Measurements from ENCODE around the gene YWHAH. TPM values are rescaled to one million over a fixed set of nuclear protein-coding genes. Genes with fewer than 3 reads are reported as not detected.

Gene YWHAH
- total and polyA plus RNA-seq, 5 experiments from 2014 or later: 25.1 to 44.4 (median 30.9) TPM

- Mint-ChIP-seq H3K4me3 (no peak overlapping the region), H3K36me3 (peaks cover 0 to 48% (median 4%) of the 10 kb centered on the region in 3 donors), H3K4me1 (no peaks in the 10 kb centered on the region), H3K27ac (no peak overlapping the region), H3K27me3 (no peaks in the 10 kb centered on the region), H3K9me3 (no peaks in the 10 kb centered on the region)
- POLR2A ChIA-PET: no interaction called here
- DNase-seq (no peak), ATAC-seq (no peak)
Observed at GRCh38 chr22:31909977-31910376, 34.4 kb upstream of the YWHAH start.

GRCh38 chr22:31911565-31912406 lies 32.5 kb upstream of the YWHAH start:
- H3K27me3 Mint-ChIP-seq: no peaks in the 10 kb centered on the region
- peak overlapping the region in 1 of 10 donors; percentile 14 for H3K27ac Mint-ChIP-seq
- POLR2A ChIA-PET: no interaction called here
- H3K4me1 Mint-ChIP-seq: peaks cover 0 to 4% (median under 1%) of the 10 kb centered on the region in 4 donors
- ATAC-seq (no peak), DNase-seq (no peak)
- H3K9me3 Mint-ChIP-seq: no peaks in the 10 kb centered on the region
- peaks cover 0 to 33% (median 4%) of the 10 kb centered on the region in 3 donors for H3K36me3 Mint-ChIP-seq
- H3K4me3 Mint-ChIP-seq: no peak overlapping the region

- no peaks in the 10 kb centered on the region for H3K27me3 Mint-ChIP-seq
- no peak overlapping the region for H3K4me3 Mint-ChIP-seq
- H3K36me3 Mint-ChIP-seq: peaks cover 0 to 27% (median 4%) of the 10 kb centered on the region in 3 donors
- H3K27ac Mint-ChIP-seq: no peak overlapping the region
- DNase-seq (no peak), ATAC-seq (no peak)
- peaks cover 0 to 10% (median under 1%) of the 10 kb centered on the region in 4 donors for H3K4me1 Mint-ChIP-seq
- POLR2A ChIA-PET: no interaction called here
- H3K9me3 Mint-ChIP-seq: no peaks in the 10 kb centered on the region
Observed at GRCh38 chr22:31912407-31912743, 32.0 kb upstream of the YWHAH start.

GRCh38 chr22:31915586-31915985 lies 28.7 kb upstream of the YWHAH start:
- no peaks in the 10 kb centered on the region for H3K27me3 Mint-ChIP-seq
- ATAC-seq: no peak
- no peak for DNase-seq
- POLR2A ChIA-PET: no interaction called here
- no peak overlapping the region for H3K4me3 Mint-ChIP-seq
- H3K27ac Mint-ChIP-seq: no peak overlapping the region
- peaks cover 0 to 6% (median 0%) of the 10 kb centered on the region in 3 donors for H3K36me3 Mint-ChIP-seq
- H3K9me3 Mint-ChIP-seq: no peaks in the 10 kb centered on the region
- peaks cover 0 to 16% (median 2%) of the 10 kb centered on the region in 4 donors for H3K4me1 Mint-ChIP-seq

- peaks cover 0 to 21% (median 2%) of the 10 kb centered on the region in 4 donors for H3K4me1 Mint-ChIP-seq
- peak overlapping the region in 2 of 10 donors; percentile 2 to 7 for H3K4me3 Mint-ChIP-seq
- no peaks in the 10 kb centered on the region for H3K36me3 Mint-ChIP-seq
- H3K9me3 Mint-ChIP-seq: no peaks in the 10 kb centered on the region
- H3K27me3 Mint-ChIP-seq: no peaks in the 10 kb centered on the region
- DNase-seq (peak in 1 of 10 donors; percentile 8), ATAC-seq (no peak)
- peak overlapping the region in 1 of 10 donors; percentile 74 for H3K27ac Mint-ChIP-seq
- POLR2A ChIA-PET: no interaction called here
Observed at GRCh38 chr22:31917227-31917921, 27.0 kb upstream of the YWHAH start.

GRCh38 chr22:31919730-31920129 lies 24.6 kb upstream of the YWHAH start:
- no peaks in the 10 kb centered on the region for H3K36me3 Mint-ChIP-seq
- H3K4me3 Mint-ChIP-seq: no peak overlapping the region
- DNase-seq: no peak
- no peak for ATAC-seq
- H3K27me3 Mint-ChIP-seq: peaks cover 0 to 8% (median 2%) of the 10 kb centered on the region in 5 donors
- POLR2A ChIA-PET: no interaction called here
- H3K27ac Mint-ChIP-seq: no peak overlapping the region
- peaks cover 0 to 32% (median 6%) of the 10 kb centered on the region in 4 donors for H3K4me1 Mint-ChIP-seq
- H3K9me3 Mint-ChIP-seq: no peaks in the 10 kb centered on the region

GRCh38 chr22:31920306-31920705 lies 24.0 kb upstream of the YWHAH start:
- Mint-ChIP-seq H3K4me1 (peaks cover 0 to 32% (median 8%) of the 10 kb centered on the region in 4 donors), H3K4me3 (no peak overlapping the region), H3K9me3 (no peaks in the 10 kb centered on the region), H3K27ac (no peak overlapping the region), H3K36me3 (no peaks in the 10 kb centered on the region), H3K27me3 (peaks cover 5 to 14% (median 8%) of the 10 kb centered on the region in 5 donors)
- no peak for ATAC-seq
- POLR2A ChIA-PET: no interaction called here
- DNase-seq: no peak

- H3K27me3 Mint-ChIP-seq: peaks cover 9 to 20% (median 13%) of the 10 kb centered on the region in 5 donors
- no peaks in the 10 kb centered on the region for H3K9me3 Mint-ChIP-seq
- peaks cover 0 to 32% (median 8%) of the 10 kb centered on the region in 4 donors for H3K4me1 Mint-ChIP-seq
- H3K27ac Mint-ChIP-seq: peak overlapping the region in 1 of 10 donors; percentile 33
- DNase-seq (no peak), ATAC-seq (no peak)
- H3K4me3 Mint-ChIP-seq: no peak overlapping the region
- POLR2A ChIA-PET: no interaction called here
- no peaks in the 10 kb centered on the region for H3K36me3 Mint-ChIP-seq
Observed at GRCh38 chr22:31921106-31921505, 23.2 kb upstream of the YWHAH start.

- DNase-seq: no peak
- ATAC-seq: no peak
- Mint-ChIP-seq H3K9me3 (no peaks in the 10 kb centered on the region), H3K4me3 (no peak overlapping the region), H3K4me1 (peaks cover 0 to 20% (median 7%) of the 10 kb centered on the region in 4 donors), H3K36me3 (no peaks in the 10 kb centered on the region), H3K27ac (no peak overlapping the region), H3K27me3 (peaks cover 12 to 27% (median 17%) of the 10 kb centered on the region in 5 donors)
- POLR2A ChIA-PET: no interaction called here
Observed at GRCh38 chr22:31922534-31922933, 21.8 kb upstream of the YWHAH start.

GRCh38 chr22:31923136-31923535 lies 21.2 kb upstream of the YWHAH start:
- H3K27me3 Mint-ChIP-seq: peaks cover 13 to 29% (median 17%) of the 10 kb centered on the region in 5 donors
- no peak overlapping the region for H3K27ac Mint-ChIP-seq
- H3K9me3 Mint-ChIP-seq: no peaks in the 10 kb centered on the region
- POLR2A ChIA-PET: no interaction called here
- DNase-seq (no peak), ATAC-seq (no peak)
- H3K4me1 Mint-ChIP-seq: peaks cover 0 to 18% (median 7%) of the 10 kb centered on the region in 4 donors
- H3K36me3 Mint-ChIP-seq: no peaks in the 10 kb centered on the region
- no peak overlapping the region for H3K4me3 Mint-ChIP-seq

- H3K9me3 Mint-ChIP-seq: no peaks in the 10 kb centered on the region
- H3K4me1 Mint-ChIP-seq: peaks cover 0 to 15% (median 7%) of the 10 kb centered on the region in 4 donors
- no peak overlapping the region for H3K27ac Mint-ChIP-seq
- ATAC-seq (no peak), DNase-seq (no peak)
- H3K36me3 Mint-ChIP-seq: no peaks in the 10 kb centered on the region
- POLR2A ChIA-PET: no interaction called here
- H3K4me3 Mint-ChIP-seq: no peak overlapping the region
- peaks cover 13 to 30% (median 17%) of the 10 kb centered on the region in 5 donors for H3K27me3 Mint-ChIP-seq
Observed at GRCh38 chr22:31923747-31924146, 20.6 kb upstream of the YWHAH start.

- H3K4me3 Mint-ChIP-seq: no peak overlapping the region
- no peak overlapping the region for H3K27ac Mint-ChIP-seq
- POLR2A ChIA-PET: no interaction called here
- peaks cover 0 to 15% (median 7%) of the 10 kb centered on the region in 4 donors for H3K4me1 Mint-ChIP-seq
- no peaks in the 10 kb centered on the region for H3K9me3 Mint-ChIP-seq
- ATAC-seq (no peak), DNase-seq (no peak)
- no peaks in the 10 kb centered on the region for H3K36me3 Mint-ChIP-seq
- peaks cover 13 to 35% (median 17%) of the 10 kb centered on the region in 5 donors for H3K27me3 Mint-ChIP-seq
Observed at GRCh38 chr22:31925056-31925455, 19.3 kb upstream of the YWHAH start.

GRCh38 chr22:31926024-31926423 lies 18.3 kb upstream of the YWHAH start:
- Mint-ChIP-seq H3K27me3 (peaks cover 14 to 35% (median 17%) of the 10 kb centered on the region in 5 donors), H3K4me1 (peaks cover 0 to 15% (median 6%) of the 10 kb centered on the region in 4 donors), H3K36me3 (no peaks in the 10 kb centered on the region), H3K4me3 (no peak overlapping the region), H3K9me3 (no peaks in the 10 kb centered on the region), H3K27ac (peak overlapping the region in 1 of 10 donors; percentile 9)
- DNase-seq (no peak), ATAC-seq (no peak)
- POLR2A ChIA-PET: no interaction called here

All from naive thymus-derived CD8-positive, alpha-beta T cell (primary cell).